Endothelial cell (in vitro differentiated cells): ENCODE results near the gene SDCBP2. TPM values are rescaled to one million over a fixed set of nuclear protein-coding genes. Genes with fewer than 3 reads are reported as not detected.

ENCODE experiments used
- DNase-seq: peaks from one replicate; pipeline ENCODE4 v3.0.0; 2021; ENCODE audit warnings: low spot score
- H3K27ac Mint-ChIP-seq: one replicate; pipeline ENCODE4 v1.8.0; 2021; ENCODE audit warnings: mixed read lengths, inconsistent platforms; ENCODE audit not compliant: unreplicated experiment
- H3K27me3 Mint-ChIP-seq: one replicate; pipeline ENCODE4 v1.8.0; 2021; ENCODE audit warnings: mild to moderate bottlenecking, moderate library complexity, mixed read lengths, inconsistent platforms; ENCODE audit not compliant: unreplicated experiment
- H3K36me3 Mint-ChIP-seq: one replicate; pipeline ENCODE4 v1.8.0; 2021; ENCODE audit warnings: mild to moderate bottlenecking, low read depth, mixed read lengths, inconsistent platforms; ENCODE audit not compliant: unreplicated experiment
- H3K4me1 Mint-ChIP-seq: one replicate; pipeline ENCODE4 v1.8.0; 2021; ENCODE audit warnings: mild to moderate bottlenecking, mixed read lengths, inconsistent platforms; ENCODE audit not compliant: unreplicated experiment
- H3K4me3 Mint-ChIP-seq: one replicate; pipeline ENCODE4 v1.8.0; 2021; ENCODE audit warnings: mild to moderate bottlenecking, mixed read lengths, inconsistent platforms; ENCODE audit not compliant: unreplicated experiment
- H3K9me3 Mint-ChIP-seq: one replicate; pipeline ENCODE4 v1.8.0; 2021; ENCODE audit warnings: mixed read lengths, inconsistent platforms; ENCODE audit not compliant: unreplicated experiment
- CTCF ChIP-seq: fragments of 200-600 bp; sonication (generic); IDR thresholded peaks from one replicate; pipeline ENCODE4 v1.5.0; 2021; ENCODE audit warnings: antibody characterized with exemption; ENCODE audit not compliant: unreplicated experiment
- total RNA-seq: library from RNA; stranded (reverse); fragmentation: NEBNext Ultra II Directional; extraction: Animal tissue kit (Norgen Biotek cat#: 25700); gene quantifications from one replicate; pipeline ENCODE4 v1.2.1, GENCODE V29; 2021; ENCODE audit not compliant: unreplicated experiment

The SDCBP2 gene
- total RNA-seq, 1 donor from 2014 or later: 10.1 TPM

- H3K4me1 Mint-ChIP-seq: peaks cover 24% of the 10 kb centered on the region
- DNase-seq: no peak
Measured at GRCh38 chr20:1295276-1295930, 33.5 kb downstream of the SDCBP2 start.

GRCh38 chr20:1294497-1294896 lies 34.4 kb downstream of the SDCBP2 start:
- DNase-seq: no peak
- peaks cover 2% of the 10 kb centered on the region for H3K27me3 Mint-ChIP-seq
- peaks cover 24% of the 10 kb centered on the region for H3K4me1 Mint-ChIP-seq
- no peaks in the 10 kb centered on the region for H3K9me3 Mint-ChIP-seq
- H3K4me3 Mint-ChIP-seq: no peak overlapping the region
- no peak for TF ChIP-seq CTCF
- H3K36me3 Mint-ChIP-seq: peaks cover 16% of the 10 kb centered on the region
- H3K27ac Mint-ChIP-seq: no peak overlapping the region

More at GRCh38 chr20:1295276-1295930, 33.5 kb downstream of the SDCBP2 start:
- H3K4me3 Mint-ChIP-seq: peak overlapping the region; percentile 23
- H3K27ac Mint-ChIP-seq: no peak overlapping the region
- H3K9me3 Mint-ChIP-seq: no peaks in the 10 kb centered on the region
- H3K36me3 Mint-ChIP-seq: peaks cover 16% of the 10 kb centered on the region
- no peak for TF ChIP-seq CTCF
- peaks cover 2% of the 10 kb centered on the region for H3K27me3 Mint-ChIP-seq

GRCh38 chr20:1293641-1294379 lies 35.1 kb downstream of the SDCBP2 start:
- Mint-ChIP-seq H3K4me3 (no peak overlapping the region), H3K27me3 (peaks cover 2% of the 10 kb centered on the region), H3K27ac (no peak overlapping the region), H3K36me3 (peaks cover 16% of the 10 kb centered on the region), H3K4me1 (peaks cover 24% of the 10 kb centered on the region), H3K9me3 (no peaks in the 10 kb centered on the region)
- DNase-seq: no peak
- no peak for TF ChIP-seq CTCF

DNA sequence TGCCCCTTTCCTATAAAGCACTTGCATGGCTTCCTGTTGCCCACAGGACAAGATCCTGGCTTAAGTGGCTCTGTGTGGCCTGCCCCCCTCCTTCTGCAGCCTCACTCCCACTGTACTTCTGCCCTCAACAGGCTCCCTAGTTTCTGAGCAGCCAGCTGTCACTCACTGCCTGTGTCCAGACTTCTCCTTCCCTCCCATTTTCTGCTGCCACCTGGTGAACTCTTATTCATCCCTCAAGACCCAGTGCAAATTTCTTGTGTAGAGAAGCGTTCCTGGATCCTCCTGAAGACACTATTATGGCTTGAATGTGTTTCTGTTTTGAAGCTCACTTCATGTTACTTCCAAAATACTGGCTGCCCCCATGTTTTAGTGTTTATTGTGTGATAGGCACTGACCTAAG lies 36.3 kb downstream of the SDCBP2 start:
- H3K4me1 Mint-ChIP-seq: peaks cover 22% of the 10 kb centered on the region
- H3K36me3 Mint-ChIP-seq: peaks cover 16% of the 10 kb centered on the region
- no peak overlapping the region for H3K4me3 Mint-ChIP-seq
- TF ChIP-seq CTCF: no peak
- peaks cover 2% of the 10 kb centered on the region for H3K27me3 Mint-ChIP-seq
- DNase-seq: no peak
- no peak overlapping the region for H3K27ac Mint-ChIP-seq
- H3K9me3 Mint-ChIP-seq: no peaks in the 10 kb centered on the region

GRCh38 chr20:1291191-1291741 lies 37.7 kb downstream of the SDCBP2 start:
- Mint-ChIP-seq H3K36me3 (peaks cover 8% of the 10 kb centered on the region), H3K27me3 (peaks cover 2% of the 10 kb centered on the region), H3K27ac (peak overlapping the region; percentile 57), H3K4me3 (no peak overlapping the region), H3K9me3 (no peaks in the 10 kb centered on the region), H3K4me1 (peaks cover 21% of the 10 kb centered on the region)
- no peak for TF ChIP-seq CTCF
- DNase-seq: no peak
